GM12878 (cell line): ENCODE data around the gene BMP2K. TPM values are rescaled to one million over a fixed set of nuclear protein-coding genes. Genes with fewer than 3 reads are reported as not detected.

Experiments
- ATAC-seq: fragments of 200-7000 bp; cut with Tn5 transposase; 3 replicates; pipeline ENCODE4 v1.9.1; 2020; ENCODE audit warnings: mild to moderate bottlenecking, moderate library complexity
- BruUV-seq: library from RNA; stranded (reverse); fragments of 400-500 nt; replicated peaks from 2 replicates; lab custom pipeline; 2021; lab: Mats Ljungman, UMichigan
- CTCF ChIA-PET: fragments of 300-600 bp; sonication (Branson Sonifier 250); formaldehyde crosslinking; extraction: SDS; loops from one replicate; lab custom pipeline; 2021; ENCODE audit warnings: inconsistent platforms; lab: Yijun Ruan, JAX
- POLR2A ChIA-PET: fragments of 350-600 bp; formaldehyde crosslinking; extraction: SDS; loops from one replicate; lab custom pipeline; 2021; ENCODE audit warnings: inconsistent platforms; lab: Charles Lee
- RAD21 ChIA-PET: fragments of 300-600 bp; sonication (Branson Sonifier 250); formaldehyde crosslinking; loops from one replicate; lab custom pipeline; 2023; ENCODE audit warnings: antibody characterized with exemption; ENCODE audit not compliant: unreplicated experiment; lab: Charles Lee
- SMC1A ChIA-PET: fragments of 300-600 bp; sonication (Branson Sonifier 250); formaldehyde crosslinking; loops from one replicate; lab custom pipeline; 2023; ENCODE audit not compliant: unreplicated experiment, uncharacterized antibody; lab: Charles Lee
- DNase-seq: peaks from one replicate; pipeline ENCODE4 v3.0.0-alpha.2; 2011; ENCODE audit warnings: low read depth, low spot score
- FAIRE-seq: peaks from 3 replicates; lab custom pipeline; 2011; peaks lifted over from hg19 to GRCh38; lab: Jason Lieb, UNC
- H2AFZ ChIP-seq: 2 replicates; pipeline ENCODE4 v1.6.0; 2011; ENCODE audit warnings: low read depth, low read length, control low read depth; ENCODE audit not compliant: control insufficient read depth
- H3K27ac ChIP-seq: 2 replicates; pipeline ENCODE4 v1.5.1; 2011; ENCODE audit warnings: control low read depth; ENCODE audit not compliant: control insufficient read depth, insufficient read depth
- H3K27me3 ChIP-seq, 2 experiments: replicated peaks in 1 of 2; 2 replicates each; pipeline versions ENCODE4 v1.6.0 to v1.6.1; 2011; ENCODE audit warnings: low read length in 1 of 2; ENCODE audit not compliant: control insufficient read depth in 2 of 2, insufficient read depth in 2 of 2
- H3K36me3 ChIP-seq, 2 experiments: 2 replicates each; pipeline ENCODE4 v1.5.1; 2011; ENCODE audit warnings: low read length in 1 of 2; ENCODE audit not compliant: control insufficient read depth in 2 of 2, insufficient read depth in 2 of 2
- H3K4me1 ChIP-seq: 2 replicates; pipeline ENCODE4 v1.6.1; 2011; ENCODE audit warnings: mild to moderate bottlenecking, low read length, moderate library complexity, mixed read lengths; ENCODE audit not compliant: control insufficient read depth, insufficient read depth
- H3K4me2 ChIP-seq: 2 replicates; pipeline ENCODE4 v1.6.0; 2011; ENCODE audit warnings: control low read depth; ENCODE audit not compliant: control insufficient read depth, insufficient read depth
- H3K4me3 ChIP-seq: fragments of 200-600 bp; sonication (generic); 2 replicates; pipeline ENCODE4 v1.5.1; 2016
- H3K79me2 ChIP-seq: 2 replicates; pipeline ENCODE4 v1.6.0; 2011; ENCODE audit warnings: low read length; ENCODE audit not compliant: control insufficient read depth, insufficient read depth
- H3K9ac ChIP-seq: 2 replicates; pipeline ENCODE4 v1.8.0; 2011; ENCODE audit warnings: low read length, control low read depth, mixed read lengths; ENCODE audit not compliant: control insufficient read depth, insufficient read depth
- H3K9me3 ChIP-seq: replicated peaks from 3 replicates; pipeline ENCODE4 v1.5.1; 2011; ENCODE audit warnings: mild to moderate bottlenecking, low read length; ENCODE audit not compliant: control insufficient read depth, insufficient read depth
- H4K20me1 ChIP-seq: 2 replicates; pipeline ENCODE4 v1.6.0; 2011; ENCODE audit not compliant: control insufficient read depth, insufficient read depth
- ESRRA ChIP-seq: IDR thresholded peaks from 2 replicates; pipeline ENCODE4 v1.6.1; 2012; ENCODE audit warnings: mild to moderate bottlenecking, low read length, improper control_type of control experiment
- NR2C2 ChIP-seq: IDR thresholded peaks from 2 replicates; pipeline ENCODE4 v1.6.1; 2011; ENCODE audit warnings: borderline replicate concordance, low read depth; ENCODE audit not compliant: control insufficient read depth, insufficient read length
- SPI1 ChIP-seq: IDR thresholded peaks from 2 replicates; pipeline ENCODE4 v1.6.1; 2011; ENCODE audit warnings: low read depth, mild to moderate bottlenecking, low read length, moderate library complexity, borderline replicate concordance; ENCODE audit not compliant: insufficient read depth
- WGBS: methylation state at CpG from one replicate; pipeline ENCODE4 v1.1.6; 2016; ENCODE audit warnings: low lambda C conversion rate; ENCODE audit not compliant: insufficient replicate concordance, insufficient coverage; ENCODE audit errors: missing lambda C conversion rate; 5-methylcytosine and 5-hydroxymethylcytosine counted together
- in situ Hi-C: fragments of 300-500 bp; cut with MboI; formaldehyde crosslinking; loops from 9 replicates; pipeline ENCODE4 v1.14.3; 2018; ENCODE audit warnings: mixed read lengths
- intact Hi-C: fragments of 100-400 bp; cut with micrococcal nuclease; formaldehyde crosslinking; loops from one replicate; pipeline ENCODE4 v1.14.2; 2022; ENCODE audit not compliant: unreplicated experiment
- polyA plus RNA-seq, 11 experiments: library from polyadenylated mRNA; depleted of rRNA in 4 of 11; unstranded in 6 of 11; stranded (reverse) in 5 of 11; fragments of >200 nt; fragmentation: Nextera tagmentation in 4 of 11; fragmentation: Illumina TruSeq in 1 of 11; extraction: Ambion mirVana in 4 of 11; extraction: Trizol in 1 of 11; gene quantifications; 1 replicate in 1 of 11; 2 replicates in 10 of 11; pipeline versions ENCODE4 v1.2.1 to v1.2.3, GENCODE V29; 2011 to 2016; ENCODE audit warnings: inconsistent platforms in 2 of 11, missing spikeins in 2 of 11, low read depth in 1 of 11
- total RNA-seq, 4 experiments: library from RNA; depleted of rRNA in 3 of 4; stranded (reverse); fragments of >200 nt in 3 of 4; fragmentation: Illumina TruSeq in 1 of 4; extraction: Trizol in 1 of 4; gene quantifications; 2 replicates each; pipeline versions ENCODE4 v1.2.1 to v1.2.3, GENCODE V29; 2013 to 2021
- TF ChIP-seq, protein P1 (sequence below): IDR thresholded peaks from 2 replicates; pipeline ENCODE4 v1.6.1; 2012; ENCODE audit warnings: low read length, inconsistent platforms
- TF ChIP-seq, protein P2 (sequence below): fragments of 450-650 bp; IDR thresholded peaks from 2 replicates; pipeline ENCODE4 v1.6.1; 2017; ENCODE audit warnings: low read depth, mild to moderate bottlenecking, moderate library complexity
- TF ChIP-seq, protein P3 (sequence below): fragments of 150-350 bp; IDR thresholded peaks from 2 replicates; pipeline ENCODE4 v1.6.1; 2016; ENCODE audit warnings: low read depth, low read length
- TF ChIP-seq, protein P4 (sequence below), 3 experiments: IDR thresholded peaks in 2 of 3; conservative IDR thresholded peaks in 1 of 3; 2 replicates each; pipeline ENCODE4 v1.5.1; 2011; ENCODE audit warnings: low read depth in 3 of 3, low read length in 3 of 3, mild to moderate bottlenecking in 3 of 3, control low read depth in 2 of 3, moderate library complexity in 2 of 3, inconsistent platforms in 1 of 3, mixed read lengths in 1 of 3; ENCODE audit not compliant: control insufficient read depth in 2 of 3, insufficient read depth in 1 of 3; ENCODE audit errors: extremely low read depth in 1 of 3
- TF ChIP-seq, protein P5 (sequence below): IDR thresholded peaks from 2 replicates; pipeline ENCODE4 v1.6.1; 2012; ENCODE audit warnings: improper control_type of control experiment, low read depth, low read length; ENCODE audit not compliant: insufficient replicate concordance

Gene BMP2K
- total and polyA plus RNA-seq, 10 of the 15 experiments (the other 5 are each of a cell fraction or from before 2014, with no cell fraction given), result 3.3 to 84.6 (median 24.8) TPM

DNA sequence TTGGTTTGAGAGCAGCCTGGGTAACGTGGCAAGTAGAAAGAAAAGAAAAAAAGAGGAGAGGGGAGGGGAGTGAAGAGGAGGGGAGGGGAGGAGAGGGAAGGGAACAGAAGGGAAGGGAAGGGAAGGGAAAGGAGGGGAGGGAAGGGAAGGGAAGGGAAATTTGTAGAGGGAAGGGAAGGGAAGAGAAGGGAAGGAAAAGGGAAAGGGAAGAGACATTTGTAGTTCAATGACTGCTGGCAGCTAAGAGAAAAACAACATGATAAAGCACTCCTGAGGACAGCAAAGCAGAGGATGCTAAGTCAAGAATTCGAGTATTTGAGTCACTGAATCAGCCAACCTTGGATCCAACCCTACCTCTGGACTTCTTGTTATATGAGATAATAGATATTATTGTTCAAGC is 38.2 kb upstream of the BMP2K start:
- Histone ChIP-seq H3K4me2 (no peak overlapping the region), H2AFZ (no peak overlapping the region), H3K4me1 (peaks cover 33% of the 10 kb centered on the region), H3K9ac (no peak overlapping the region), H3K9me3 (peaks cover 2% of the 10 kb centered on the region; the same call in 1 of the 3 replicates), H4K20me1 (no peaks in the 10 kb centered on the region), H3K27ac (no peak overlapping the region), H3K4me3 (no peak overlapping the region), H3K36me3 (no peaks in the 10 kb centered on the region), H3K79me2 (no peaks in the 10 kb centered on the region), H3K27me3 (no peaks in the 10 kb centered on the region)
- FAIRE-seq, result no peak
- in situ Hi-C loops (no loop called here), intact Hi-C loops (loop anchor here (5.0 kb wide), 1 partner anchor 39 kb away; the partner anchor contains the start of gene BMP2K)
- RAD21 ChIA-PET, result interaction anchor here (0.7 to 2.6 kb wide), 2 partner anchors 33 to 76 kb away, joined by 4 to 8 read pairs; no protein-coding TSS in a partner anchor
- SMC1A ChIA-PET, result interaction anchor here (2.8 to 3.5 kb wide), 4 partner anchors 12 to 71 kb away, joined by 11 to 16 read pairs (median 14); no protein-coding TSS in a partner anchor
- DNase-seq, result no peak
- BruUV-seq, result no TSS peak
- ATAC-seq, result no peak
- WGBS, result 94% methylated on average over 2 of the region's 2 CpGs
- CTCF ChIA-PET, result interaction anchor here (1.1 to 1.4 kb wide), 2 partner anchors 11 to 12 kb away, joined by 3 to 4 read pairs; no protein-coding TSS in a partner anchor
- POLR2A ChIA-PET, result interaction anchor here (0.9 to 1.3 kb wide), 2 partner anchors 9 to 39 kb away, joined by 3 read pairs; no protein-coding TSS in a partner anchor
- TF ChIP-seq, protein P1, sequence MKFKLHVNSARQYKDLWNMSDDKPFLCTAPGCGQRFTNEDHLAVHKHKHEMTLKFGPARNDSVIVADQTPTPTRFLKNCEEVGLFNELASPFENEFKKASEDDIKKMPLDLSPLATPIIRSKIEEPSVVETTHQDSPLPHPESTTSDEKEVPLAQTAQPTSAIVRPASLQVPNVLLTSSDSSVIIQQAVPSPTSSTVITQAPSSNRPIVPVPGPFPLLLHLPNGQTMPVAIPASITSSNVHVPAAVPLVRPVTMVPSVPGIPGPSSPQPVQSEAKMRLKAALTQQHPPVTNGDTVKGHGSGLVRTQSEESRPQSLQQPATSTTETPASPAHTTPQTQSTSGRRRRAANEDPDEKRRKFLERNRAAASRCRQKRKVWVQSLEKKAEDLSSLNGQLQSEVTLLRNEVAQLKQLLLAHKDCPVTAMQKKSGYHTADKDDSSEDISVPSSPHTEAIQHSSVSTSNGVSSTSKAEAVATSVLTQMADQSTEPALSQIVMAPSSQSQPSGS, result no peak
- TF ChIP-seq, protein P2, sequence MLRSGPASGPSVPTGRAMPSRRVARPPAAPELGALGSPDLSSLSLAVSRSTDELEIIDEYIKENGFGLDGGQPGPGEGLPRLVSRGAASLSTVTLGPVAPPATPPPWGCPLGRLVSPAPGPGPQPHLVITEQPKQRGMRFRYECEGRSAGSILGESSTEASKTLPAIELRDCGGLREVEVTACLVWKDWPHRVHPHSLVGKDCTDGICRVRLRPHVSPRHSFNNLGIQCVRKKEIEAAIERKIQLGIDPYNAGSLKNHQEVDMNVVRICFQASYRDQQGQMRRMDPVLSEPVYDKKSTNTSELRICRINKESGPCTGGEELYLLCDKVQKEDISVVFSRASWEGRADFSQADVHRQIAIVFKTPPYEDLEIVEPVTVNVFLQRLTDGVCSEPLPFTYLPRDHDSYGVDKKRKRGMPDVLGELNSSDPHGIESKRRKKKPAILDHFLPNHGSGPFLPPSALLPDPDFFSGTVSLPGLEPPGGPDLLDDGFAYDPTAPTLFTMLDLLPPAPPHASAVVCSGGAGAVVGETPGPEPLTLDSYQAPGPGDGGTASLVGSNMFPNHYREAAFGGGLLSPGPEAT, result no peak
- TF ChIP-seq, protein P3, sequence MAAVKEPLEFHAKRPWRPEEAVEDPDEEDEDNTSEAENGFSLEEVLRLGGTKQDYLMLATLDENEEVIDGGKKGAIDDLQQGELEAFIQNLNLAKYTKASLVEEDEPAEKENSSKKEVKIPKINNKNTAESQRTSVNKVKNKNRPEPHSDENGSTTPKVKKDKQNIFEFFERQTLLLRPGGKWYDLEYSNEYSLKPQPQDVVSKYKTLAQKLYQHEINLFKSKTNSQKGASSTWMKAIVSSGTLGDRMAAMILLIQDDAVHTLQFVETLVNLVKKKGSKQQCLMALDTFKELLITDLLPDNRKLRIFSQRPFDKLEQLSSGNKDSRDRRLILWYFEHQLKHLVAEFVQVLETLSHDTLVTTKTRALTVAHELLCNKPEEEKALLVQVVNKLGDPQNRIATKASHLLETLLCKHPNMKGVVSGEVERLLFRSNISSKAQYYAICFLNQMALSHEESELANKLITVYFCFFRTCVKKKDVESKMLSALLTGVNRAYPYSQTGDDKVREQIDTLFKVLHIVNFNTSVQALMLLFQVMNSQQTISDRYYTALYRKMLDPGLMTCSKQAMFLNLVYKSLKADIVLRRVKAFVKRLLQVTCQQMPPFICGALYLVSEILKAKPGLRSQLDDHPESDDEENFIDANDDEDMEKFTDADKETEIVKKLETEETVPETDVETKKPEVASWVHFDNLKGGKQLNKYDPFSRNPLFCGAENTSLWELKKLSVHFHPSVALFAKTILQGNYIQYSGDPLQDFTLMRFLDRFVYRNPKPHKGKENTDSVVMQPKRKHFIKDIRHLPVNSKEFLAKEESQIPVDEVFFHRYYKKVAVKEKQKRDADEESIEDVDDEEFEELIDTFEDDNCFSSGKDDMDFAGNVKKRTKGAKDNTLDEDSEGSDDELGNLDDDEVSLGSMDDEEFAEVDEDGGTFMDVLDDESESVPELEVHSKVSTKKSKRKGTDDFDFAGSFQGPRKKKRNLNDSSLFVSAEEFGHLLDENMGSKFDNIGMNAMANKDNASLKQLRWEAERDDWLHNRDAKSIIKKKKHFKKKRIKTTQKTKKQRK, result no peak
- TF ChIP-seq, protein P4, sequence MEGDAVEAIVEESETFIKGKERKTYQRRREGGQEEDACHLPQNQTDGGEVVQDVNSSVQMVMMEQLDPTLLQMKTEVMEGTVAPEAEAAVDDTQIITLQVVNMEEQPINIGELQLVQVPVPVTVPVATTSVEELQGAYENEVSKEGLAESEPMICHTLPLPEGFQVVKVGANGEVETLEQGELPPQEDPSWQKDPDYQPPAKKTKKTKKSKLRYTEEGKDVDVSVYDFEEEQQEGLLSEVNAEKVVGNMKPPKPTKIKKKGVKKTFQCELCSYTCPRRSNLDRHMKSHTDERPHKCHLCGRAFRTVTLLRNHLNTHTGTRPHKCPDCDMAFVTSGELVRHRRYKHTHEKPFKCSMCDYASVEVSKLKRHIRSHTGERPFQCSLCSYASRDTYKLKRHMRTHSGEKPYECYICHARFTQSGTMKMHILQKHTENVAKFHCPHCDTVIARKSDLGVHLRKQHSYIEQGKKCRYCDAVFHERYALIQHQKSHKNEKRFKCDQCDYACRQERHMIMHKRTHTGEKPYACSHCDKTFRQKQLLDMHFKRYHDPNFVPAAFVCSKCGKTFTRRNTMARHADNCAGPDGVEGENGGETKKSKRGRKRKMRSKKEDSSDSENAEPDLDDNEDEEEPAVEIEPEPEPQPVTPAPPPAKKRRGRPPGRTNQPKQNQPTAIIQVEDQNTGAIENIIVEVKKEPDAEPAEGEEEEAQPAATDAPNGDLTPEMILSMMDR (IDR thresholded peaks at IDR 0.05 in 2 of 3, conservative IDR thresholded peaks at IDR 0.05 in 1 of 3; ENCODE audit: control insufficient read depth in 2 of 3, extremely low read depth in 1 of 3, insufficient read depth in 1 of 3, low read depth in 3 of 3, low read length in 3 of 3), result no peak
- TF ChIP-seq ESRRA (no peak), SPI1 (no peak), NR2C2 (no peak)
- TF ChIP-seq, protein P5, sequence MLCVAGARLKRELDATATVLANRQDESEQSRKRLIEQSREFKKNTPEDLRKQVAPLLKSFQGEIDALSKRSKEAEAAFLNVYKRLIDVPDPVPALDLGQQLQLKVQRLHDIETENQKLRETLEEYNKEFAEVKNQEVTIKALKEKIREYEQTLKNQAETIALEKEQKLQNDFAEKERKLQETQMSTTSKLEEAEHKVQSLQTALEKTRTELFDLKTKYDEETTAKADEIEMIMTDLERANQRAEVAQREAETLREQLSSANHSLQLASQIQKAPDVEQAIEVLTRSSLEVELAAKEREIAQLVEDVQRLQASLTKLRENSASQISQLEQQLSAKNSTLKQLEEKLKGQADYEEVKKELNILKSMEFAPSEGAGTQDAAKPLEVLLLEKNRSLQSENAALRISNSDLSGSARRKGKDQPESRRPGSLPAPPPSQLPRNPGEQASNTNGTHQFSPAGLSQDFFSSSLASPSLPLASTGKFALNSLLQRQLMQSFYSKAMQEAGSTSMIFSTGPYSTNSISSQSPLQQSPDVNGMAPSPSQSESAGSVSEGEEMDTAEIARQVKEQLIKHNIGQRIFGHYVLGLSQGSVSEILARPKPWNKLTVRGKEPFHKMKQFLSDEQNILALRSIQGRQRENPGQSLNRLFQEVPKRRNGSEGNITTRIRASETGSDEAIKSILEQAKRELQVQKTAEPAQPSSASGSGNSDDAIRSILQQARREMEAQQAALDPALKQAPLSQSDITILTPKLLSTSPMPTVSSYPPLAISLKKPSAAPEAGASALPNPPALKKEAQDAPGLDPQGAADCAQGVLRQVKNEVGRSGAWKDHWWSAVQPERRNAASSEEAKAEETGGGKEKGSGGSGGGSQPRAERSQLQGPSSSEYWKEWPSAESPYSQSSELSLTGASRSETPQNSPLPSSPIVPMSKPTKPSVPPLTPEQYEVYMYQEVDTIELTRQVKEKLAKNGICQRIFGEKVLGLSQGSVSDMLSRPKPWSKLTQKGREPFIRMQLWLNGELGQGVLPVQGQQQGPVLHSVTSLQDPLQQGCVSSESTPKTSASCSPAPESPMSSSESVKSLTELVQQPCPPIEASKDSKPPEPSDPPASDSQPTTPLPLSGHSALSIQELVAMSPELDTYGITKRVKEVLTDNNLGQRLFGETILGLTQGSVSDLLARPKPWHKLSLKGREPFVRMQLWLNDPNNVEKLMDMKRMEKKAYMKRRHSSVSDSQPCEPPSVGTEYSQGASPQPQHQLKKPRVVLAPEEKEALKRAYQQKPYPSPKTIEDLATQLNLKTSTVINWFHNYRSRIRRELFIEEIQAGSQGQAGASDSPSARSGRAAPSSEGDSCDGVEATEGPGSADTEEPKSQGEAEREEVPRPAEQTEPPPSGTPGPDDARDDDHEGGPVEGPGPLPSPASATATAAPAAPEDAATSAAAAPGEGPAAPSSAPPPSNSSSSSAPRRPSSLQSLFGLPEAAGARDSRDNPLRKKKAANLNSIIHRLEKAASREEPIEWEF, result no peak
